Measurements from ENCODE around the gene MKRN2. TPM values are rescaled to one million over a fixed set of nuclear protein-coding genes. Genes with fewer than 3 reads are reported as not detected.
"Not testable (repeated sequence)": the region's sequence is repeated elsewhere in the genome, so short reads cannot be mapped to it uniquely, and the experiment has no call there.

The MKRN2 gene
- total RNA-seq, 1 donor from 2014 or later: 25.2 TPM

- Histone ChIP-seq H3K27me3 (no peaks in the 10 kb centered on the region), H3K4me3 (no peak overlapping the region), H3K27ac (no peak overlapping the region), H3K36me3 (peaks cover 15 to 27% of the 10 kb centered on the region in 2 donors), H3K4me1 (peaks cover 0 to 16% of the 10 kb centered on the region in 2 donors), H3K9me3 (no peaks in the 10 kb centered on the region)
- intact Hi-C loops (cut with DNase I): no loop called here
- no peak for DNase-seq (ENCODE audit: low spot score in 2 of 2)
- TF ChIP-seq, protein P1, sequence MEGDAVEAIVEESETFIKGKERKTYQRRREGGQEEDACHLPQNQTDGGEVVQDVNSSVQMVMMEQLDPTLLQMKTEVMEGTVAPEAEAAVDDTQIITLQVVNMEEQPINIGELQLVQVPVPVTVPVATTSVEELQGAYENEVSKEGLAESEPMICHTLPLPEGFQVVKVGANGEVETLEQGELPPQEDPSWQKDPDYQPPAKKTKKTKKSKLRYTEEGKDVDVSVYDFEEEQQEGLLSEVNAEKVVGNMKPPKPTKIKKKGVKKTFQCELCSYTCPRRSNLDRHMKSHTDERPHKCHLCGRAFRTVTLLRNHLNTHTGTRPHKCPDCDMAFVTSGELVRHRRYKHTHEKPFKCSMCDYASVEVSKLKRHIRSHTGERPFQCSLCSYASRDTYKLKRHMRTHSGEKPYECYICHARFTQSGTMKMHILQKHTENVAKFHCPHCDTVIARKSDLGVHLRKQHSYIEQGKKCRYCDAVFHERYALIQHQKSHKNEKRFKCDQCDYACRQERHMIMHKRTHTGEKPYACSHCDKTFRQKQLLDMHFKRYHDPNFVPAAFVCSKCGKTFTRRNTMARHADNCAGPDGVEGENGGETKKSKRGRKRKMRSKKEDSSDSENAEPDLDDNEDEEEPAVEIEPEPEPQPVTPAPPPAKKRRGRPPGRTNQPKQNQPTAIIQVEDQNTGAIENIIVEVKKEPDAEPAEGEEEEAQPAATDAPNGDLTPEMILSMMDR (IDR thresholded peaks at IDR 0.05): no peak
Observed at GRCh38 chr3:12620729-12621128, 63.8 kb downstream of the MKRN2 start.

DNA sequence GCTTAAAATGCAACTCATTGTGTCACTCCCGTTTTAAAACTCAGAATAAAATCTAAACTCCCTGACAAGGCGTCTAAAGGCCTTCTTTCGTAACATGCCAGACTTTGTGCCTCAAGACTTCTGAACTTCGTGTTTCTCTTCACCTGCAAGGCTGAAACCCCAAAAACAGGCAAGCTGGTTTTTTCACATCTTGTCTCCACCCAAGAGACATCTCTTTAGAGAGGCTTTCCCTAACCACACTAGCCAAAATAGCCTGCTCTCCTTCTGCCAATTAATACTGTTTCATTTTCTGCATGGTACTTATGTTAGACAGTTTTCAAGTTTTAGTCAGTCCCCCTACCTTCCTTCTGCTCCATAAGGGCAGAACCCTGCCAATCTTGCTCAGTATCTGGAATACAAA lies 65.4 kb downstream of the MKRN2 start:
- intact Hi-C loops (cut with DNase I): no loop called here
- Histone ChIP-seq H3K27ac (peak overlapping the region in 1 of 2 donors; percentile 53), H3K27me3 (no peaks in the 10 kb centered on the region), H3K4me1 (peaks cover 0 to 26% of the 10 kb centered on the region in 2 donors), H3K4me3 (no peak overlapping the region), H3K36me3 (peaks cover 8 to 12% of the 10 kb centered on the region in 2 donors), H3K9me3 (no peaks in the 10 kb centered on the region)
- TF ChIP-seq, protein P1 (IDR thresholded peaks at IDR 0.05): no peak
- no peak for DNase-seq (ENCODE audit: low spot score in 2 of 2)

- no peak overlapping the region for H3K27ac ChIP-seq
- H3K27me3 ChIP-seq: no peaks in the 10 kb centered on the region
- no peaks in the 10 kb centered on the region for H3K9me3 ChIP-seq
- intact Hi-C loops (cut with DNase I): no loop called here
- no peaks in the 10 kb centered on the region for H3K36me3 ChIP-seq
- TF ChIP-seq, protein P1 (IDR thresholded peaks at IDR 0.05): no peak
- no peak for DNase-seq (ENCODE audit: low spot score in 2 of 2)
- H3K4me1 ChIP-seq: peaks cover 0 to 37% of the 10 kb centered on the region in 2 donors
- no peak overlapping the region for H3K4me3 ChIP-seq
Observed at GRCh38 chr3:12624056-12624455, 67.2 kb downstream of the MKRN2 start.

GRCh38 chr3:12624964-12625363 lies 68.1 kb downstream of the MKRN2 start:
- DNase-seq (ENCODE audit: low spot score in 2 of 2); H3K36me3 ChIP-seq; H3K4me3 ChIP-seq; H3K9me3 ChIP-seq; H3K27me3 ChIP-seq: not testable (repeated sequence)
- peaks cover 0 to 46% of the 10 kb centered on the region in 2 donors for H3K4me1 ChIP-seq
- peak overlapping the region in 1 of 2 donors; percentile 40 for H3K27ac ChIP-seq
- intact Hi-C loops (cut with DNase I): loop anchor here (5.0 kb wide), 1 partner anchor 37 kb away; the partner anchor contains the start of gene RAF1

DNA sequence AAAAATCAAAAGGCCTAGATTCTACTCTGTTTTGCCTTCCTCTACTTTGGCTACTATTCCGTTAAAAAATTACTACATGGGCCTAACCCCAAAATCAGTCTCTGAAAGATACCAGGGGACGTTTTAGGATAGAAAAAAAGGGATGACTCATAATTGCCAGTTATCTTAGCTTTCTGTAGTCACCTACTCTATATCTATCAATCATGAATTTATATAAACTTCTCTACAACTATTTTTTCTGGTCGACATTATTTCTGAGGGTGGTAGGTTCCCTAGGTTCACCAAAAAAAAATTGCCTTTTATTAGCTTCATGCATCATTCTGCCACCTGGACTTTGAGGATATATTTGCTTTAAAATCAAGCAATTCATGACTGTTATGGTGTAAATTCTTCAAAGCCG lies 70.5 kb downstream of the MKRN2 start:
- Histone ChIP-seq H3K27ac (peak overlapping the region; percentile 17 to 40), H3K27me3 (no peaks in the 10 kb centered on the region), H3K36me3 (no peaks in the 10 kb centered on the region), H3K9me3 (no peaks in the 10 kb centered on the region), H3K4me3 (no peak overlapping the region), H3K4me1 (peaks cover 0 to 49% of the 10 kb centered on the region in 2 donors)
- DNase-seq (ENCODE audit: low spot score in 2 of 2): no peak
- intact Hi-C loops (cut with DNase I): loop anchor here (5.0 kb wide), 1 partner anchor 35 kb away; the partner anchor contains the start of gene RAF1
- TF ChIP-seq, protein P1 (IDR thresholded peaks at IDR 0.05): no peak

- Histone ChIP-seq H3K27ac (peak overlapping the region; percentile 28 to 34), H3K27me3 (no peaks in the 10 kb centered on the region), H3K36me3 (no peaks in the 10 kb centered on the region), H3K9me3 (no peaks in the 10 kb centered on the region), H3K4me3 (no peak overlapping the region), H3K4me1 (peaks cover 0 to 48% of the 10 kb centered on the region in 2 donors)
- no peak for DNase-seq (ENCODE audit: low spot score in 2 of 2)
- intact Hi-C loops (cut with DNase I): loop anchor here (5.0 kb wide), 1 partner anchor 33 kb away; the partner anchor contains the start of gene RAF1
- TF ChIP-seq, protein P1 (IDR thresholded peaks at IDR 0.05): no peak
Observed at GRCh38 chr3:12628813-12629212, 71.9 kb downstream of the MKRN2 start.

Data from ascending aorta (tissue), 2 donors.